GOT3 (cell line): ENCODE results near the gene NLE1.
A peak's percentile ranks its signal among the peaks of the same experiment; 100 is the strongest.
"Not testable (repeated sequence)": the region's sequence is repeated elsewhere in the genome, so short reads cannot be mapped to it uniquely, and the experiment has no call there.

Source experiments
- DNase-seq: peaks from one replicate; lab custom pipeline; 2025; ENCODE audit warnings: mixed read lengths; lab: John Stamatoyannopoulos, UW

Gene NLE1

GRCh38 chr17:35141681-35142466 is at the start of gene NLE1:
TSS of gene NLE1 (minus strand) at chr17:35142303. CDS start at chr17:35142275, 28 bp downstream.
- peak; percentile 54 for DNase-seq

- no peak for DNase-seq
Observed at GRCh38 chr17:35191001-35191695, 49.0 kb upstream of the NLE1 start.

- no peak for DNase-seq
Observed at GRCh38 chr17:35189291-35189690, 47.2 kb upstream of the NLE1 start.

GRCh38 chr17:35188111-35188510 is 46.0 kb upstream of the NLE1 start:
- DNase-seq, result no peak

- no peak for DNase-seq
Observed at GRCh38 chr17:35187481-35187880, 45.4 kb upstream of the NLE1 start.

GRCh38 chr17:35185849-35186248 is 43.7 kb upstream of the NLE1 start:
- DNase-seq, result no peak

- DNase-seq, result no peak
Observed at GRCh38 chr17:35184274-35184673, 42.2 kb upstream of the NLE1 start.

GRCh38 chr17:35183332-35183731 is 41.2 kb upstream of the NLE1 start:
- DNase-seq, result no peak

GRCh38 chr17:35179379-35179778 is 37.3 kb upstream of the NLE1 start:
- not testable (repeated sequence) for DNase-seq

GRCh38 chr17:35176897-35177296 is 34.8 kb upstream of the NLE1 start:
- DNase-seq, result no peak

- no peak for DNase-seq
Observed at GRCh38 chr17:35175638-35176415, 33.7 kb upstream of the NLE1 start.

- no peak for DNase-seq
Observed at GRCh38 chr17:35174835-35175334, 32.8 kb upstream of the NLE1 start.

GRCh38 chr17:35172321-35172720 is 30.2 kb upstream of the NLE1 start:
- DNase-seq, result not testable (repeated sequence)

GRCh38 chr17:35171834-35172233 is 29.7 kb upstream of the NLE1 start:
- no peak for DNase-seq

- DNase-seq, result no peak
Observed at GRCh38 chr17:35170968-35171771, 29.1 kb upstream of the NLE1 start.

- DNase-seq, result no peak
Observed at GRCh38 chr17:35169835-35170363, 27.8 kb upstream of the NLE1 start.

GRCh38 chr17:35167666-35168065 is 25.6 kb upstream of the NLE1 start:
- no peak for DNase-seq

- no peak for DNase-seq
Observed at GRCh38 chr17:35167046-35167445, 24.9 kb upstream of the NLE1 start.

GRCh38 chr17:35166526-35166925 is 24.4 kb upstream of the NLE1 start:
- DNase-seq, result no peak

GRCh38 chr17:35164716-35165115 is 22.6 kb upstream of the NLE1 start:
- DNase-seq, result no peak

- no peak for DNase-seq
Observed at GRCh38 chr17:35163886-35164285, 21.8 kb upstream of the NLE1 start.
